GM18499 (cell line): ENCODE data around the gene ATP2B2.

ENCODE experiments used
- ATAC-seq: cut with Tn5 transposase; IDR thresholded peaks from one replicate; pipeline ENCODE4 v1.9.1; 2021; ENCODE audit warnings: moderate number of reproducible peaks; ENCODE audit not compliant: insufficient read depth, unreplicated experiment

Gene ATP2B2

DNA sequence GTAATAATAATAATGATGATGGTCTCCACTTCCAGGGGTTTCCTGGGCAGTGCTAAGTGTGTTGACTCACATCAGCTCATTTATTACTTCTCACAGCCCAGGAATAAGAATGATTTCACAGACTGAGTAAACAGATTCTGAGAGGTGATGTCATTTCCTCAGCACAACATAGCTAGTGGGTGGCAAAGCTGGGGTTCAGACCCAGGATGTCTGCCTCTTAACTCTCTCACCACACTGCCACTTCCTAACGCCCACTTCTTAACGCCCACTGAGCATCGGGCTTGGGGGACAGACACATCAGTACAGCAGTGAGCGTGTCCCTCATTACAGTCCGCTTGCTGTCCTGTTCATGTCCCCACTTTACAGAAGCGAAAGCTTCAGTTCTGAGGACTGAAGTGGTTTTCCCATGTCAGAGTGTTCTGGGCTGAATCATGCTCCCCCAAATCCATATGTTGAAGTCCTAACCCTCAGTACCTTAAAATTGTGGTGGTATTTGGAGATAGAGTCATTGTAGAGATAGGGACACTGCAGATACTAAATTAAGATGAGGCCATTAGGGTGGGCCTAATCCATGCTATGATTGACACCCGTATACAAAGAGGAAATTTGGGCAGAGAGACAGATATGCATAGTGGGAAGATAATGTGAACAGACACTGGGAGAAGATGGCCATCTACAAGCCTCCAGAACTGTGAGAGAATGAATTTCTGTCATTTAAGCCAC is 68.0 kb downstream of the ATP2B2 start:
- ATAC-seq = no peak

DNA sequence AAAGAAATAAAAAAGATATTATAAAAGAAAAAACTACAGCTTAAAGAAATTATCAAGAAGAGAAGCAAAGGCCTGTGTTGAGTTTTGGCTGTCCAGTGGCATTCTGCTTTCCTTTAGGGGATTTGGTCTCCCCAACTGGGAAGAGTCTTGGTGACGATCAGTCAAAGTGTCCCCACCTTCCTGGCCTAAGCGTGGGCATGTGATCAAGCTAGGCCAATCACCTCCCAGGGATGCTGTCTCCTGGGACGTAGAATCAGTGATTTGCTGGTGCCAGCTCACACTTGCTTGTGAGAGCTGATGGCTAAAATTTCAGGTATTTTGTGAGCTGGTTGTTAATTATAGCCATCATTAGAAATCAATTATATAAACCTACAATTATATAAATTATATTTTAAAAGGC is 69.5 kb downstream of the ATP2B2 start:
- ATAC-seq = no peak

DNA sequence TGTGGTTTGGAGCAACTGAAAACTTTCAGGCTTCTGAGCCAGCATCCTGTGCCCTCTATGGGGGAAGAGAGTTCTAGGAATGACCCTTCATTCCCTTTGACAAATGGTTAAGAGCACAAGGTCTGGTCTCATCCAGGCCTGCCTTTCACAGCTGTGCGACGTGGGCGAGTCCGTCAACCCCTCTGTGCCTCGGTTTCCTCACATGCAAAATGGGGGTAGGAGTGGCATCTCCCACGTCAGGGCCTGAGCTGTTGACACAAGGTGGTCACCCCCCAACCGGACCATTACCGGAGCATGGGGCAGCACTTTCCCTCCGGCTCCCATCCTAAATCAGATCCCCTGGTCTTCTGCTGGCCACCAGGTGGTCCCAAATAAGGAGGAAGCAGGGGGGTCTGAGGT is 70.4 kb downstream of the ATP2B2 start:
- no peak for ATAC-seq

DNA sequence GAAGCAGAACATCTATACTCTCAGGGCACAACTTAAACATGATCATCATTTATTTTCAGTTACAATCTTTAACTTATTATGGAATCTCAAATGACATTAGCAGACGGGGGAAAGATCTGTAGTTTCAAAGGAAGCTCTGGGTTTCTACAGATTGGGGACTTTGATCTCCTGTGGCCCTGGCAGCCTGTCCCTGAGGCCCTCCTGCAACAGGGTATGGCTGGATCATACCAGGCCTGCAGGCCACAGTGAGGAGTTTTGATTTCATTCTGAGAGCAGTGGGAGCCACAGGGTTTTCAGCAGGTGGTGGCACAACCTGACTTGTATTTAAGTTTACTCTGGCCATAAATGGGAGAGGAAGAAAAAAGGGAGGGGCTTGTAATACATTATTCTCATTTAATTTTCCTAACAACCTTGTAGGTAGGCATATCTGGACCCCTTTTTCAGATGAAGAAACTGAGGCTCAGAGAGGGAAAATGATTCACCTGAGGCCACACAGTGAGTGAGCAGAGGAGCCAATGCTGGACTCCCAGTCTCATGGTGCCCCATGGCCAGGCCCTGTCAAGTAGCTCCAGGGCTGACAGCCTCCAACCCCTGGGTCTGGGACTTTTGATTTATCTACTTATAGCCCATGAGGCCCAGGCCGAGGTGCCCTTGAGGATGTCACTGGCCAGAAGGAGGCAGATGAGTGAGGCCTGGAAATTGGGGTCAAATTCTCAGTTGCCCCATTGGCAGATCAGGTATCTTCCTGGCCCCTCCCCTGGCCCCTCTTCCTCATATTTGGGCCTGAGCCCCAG is 71.0 kb downstream of the ATP2B2 start:
- ATAC-seq = no peak

DNA sequence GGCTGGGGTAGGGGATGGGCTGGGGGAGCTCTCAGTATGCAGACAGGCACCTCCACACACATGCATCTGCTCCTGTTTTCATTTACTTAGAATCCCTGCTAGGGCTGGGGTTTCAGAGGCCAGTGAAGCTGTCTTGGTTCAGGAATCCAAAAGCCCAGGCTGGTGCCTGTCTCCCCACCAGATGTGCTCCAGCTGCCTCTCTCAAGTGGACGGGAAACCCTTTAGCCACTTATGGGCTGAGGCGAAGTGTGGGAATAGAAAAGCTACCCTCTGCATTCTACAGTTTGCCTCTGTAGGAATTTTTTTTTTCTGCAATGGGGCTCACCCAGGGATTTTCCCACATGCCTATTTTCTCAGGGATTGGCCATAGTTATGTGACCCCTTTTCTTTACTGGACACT is 72.5 kb downstream of the ATP2B2 start:
- no peak for ATAC-seq

DNA sequence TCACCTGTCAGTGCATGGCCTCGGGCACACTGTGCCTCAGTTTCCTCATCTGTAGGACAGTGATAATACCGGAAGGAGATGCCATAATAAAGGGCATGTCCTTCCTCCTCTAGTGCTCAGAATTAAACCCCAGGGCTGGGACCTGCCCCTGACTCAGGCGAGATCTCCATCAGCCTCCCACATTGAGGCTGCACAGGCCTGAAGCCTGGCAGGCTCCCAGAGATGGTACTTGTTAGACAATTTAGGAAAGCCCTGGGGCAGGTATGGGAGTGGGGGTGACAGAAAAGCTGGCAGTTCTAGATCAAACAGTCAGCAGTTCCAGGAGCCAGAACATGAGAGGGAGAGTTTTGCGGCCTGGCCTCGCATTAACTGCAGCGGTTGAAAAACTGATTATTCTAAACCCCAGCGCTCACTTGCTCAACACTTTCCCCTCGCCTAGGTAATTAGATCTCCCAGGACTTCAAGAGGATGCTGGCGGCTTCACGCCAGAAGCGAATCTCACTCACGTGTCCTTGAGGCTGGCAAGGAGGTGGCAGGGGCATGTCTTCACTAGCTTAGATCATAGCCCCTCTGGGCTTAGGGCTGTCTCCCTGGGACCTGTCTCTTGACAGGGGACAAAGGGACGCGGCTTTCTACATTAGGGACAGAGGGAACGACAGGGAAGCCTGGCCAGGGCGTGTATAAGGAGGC is 73.1 kb downstream of the ATP2B2 start:
- ATAC-seq = no peak

DNA sequence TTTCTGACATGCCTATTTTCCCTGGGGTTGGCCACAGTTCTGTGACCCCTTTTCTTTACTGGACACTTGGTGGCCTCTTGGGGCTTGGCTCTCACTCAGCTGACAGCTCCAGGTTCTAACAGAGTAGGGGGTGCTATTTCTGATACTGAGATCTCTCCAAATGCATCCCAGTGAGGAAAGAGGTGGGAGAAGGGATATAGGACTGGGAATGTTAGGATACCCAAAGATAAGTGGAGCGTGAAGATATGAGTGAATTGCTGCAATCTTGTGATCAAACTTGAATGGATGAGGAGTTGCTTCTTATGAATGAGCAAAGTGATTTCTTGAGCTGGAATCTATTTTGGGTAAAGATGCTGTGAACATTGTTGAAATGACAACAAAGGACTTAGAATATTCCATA is 74.6 kb downstream of the ATP2B2 start:
- no peak for ATAC-seq

DNA sequence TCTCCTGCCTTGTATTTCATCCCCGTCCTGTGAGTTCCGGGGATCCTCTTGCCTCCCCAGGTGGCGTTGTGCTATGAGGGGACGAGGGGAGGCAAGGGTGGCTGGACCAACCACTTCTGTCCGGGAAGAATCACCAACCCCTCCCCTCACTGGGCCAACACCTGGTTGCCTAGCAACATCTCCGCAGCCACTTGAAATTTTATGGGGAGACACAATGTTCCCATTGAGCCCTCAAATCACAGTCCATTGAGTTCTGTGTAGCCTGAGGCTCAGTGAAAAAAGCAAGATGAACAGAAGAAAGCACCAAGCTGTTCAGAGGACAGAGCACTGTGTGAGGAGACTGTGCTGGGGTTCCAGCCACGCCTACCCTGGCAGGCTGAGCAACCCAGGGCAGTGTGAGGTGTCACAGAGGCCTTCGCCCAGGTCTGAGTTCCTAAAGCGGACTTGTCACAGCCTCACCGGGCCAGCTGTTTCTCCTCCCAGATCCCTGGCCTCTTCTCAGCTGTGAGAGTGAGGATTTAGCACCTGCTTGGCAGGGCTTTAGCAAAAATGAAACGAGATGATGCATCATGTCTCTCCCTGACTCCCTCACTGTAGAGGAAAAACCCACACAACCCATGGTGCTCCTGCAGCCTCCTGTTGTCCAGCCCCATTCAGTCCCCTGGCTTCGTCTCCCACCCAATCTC is 76.8 kb downstream of the ATP2B2 start:
- ATAC-seq = no peak

DNA sequence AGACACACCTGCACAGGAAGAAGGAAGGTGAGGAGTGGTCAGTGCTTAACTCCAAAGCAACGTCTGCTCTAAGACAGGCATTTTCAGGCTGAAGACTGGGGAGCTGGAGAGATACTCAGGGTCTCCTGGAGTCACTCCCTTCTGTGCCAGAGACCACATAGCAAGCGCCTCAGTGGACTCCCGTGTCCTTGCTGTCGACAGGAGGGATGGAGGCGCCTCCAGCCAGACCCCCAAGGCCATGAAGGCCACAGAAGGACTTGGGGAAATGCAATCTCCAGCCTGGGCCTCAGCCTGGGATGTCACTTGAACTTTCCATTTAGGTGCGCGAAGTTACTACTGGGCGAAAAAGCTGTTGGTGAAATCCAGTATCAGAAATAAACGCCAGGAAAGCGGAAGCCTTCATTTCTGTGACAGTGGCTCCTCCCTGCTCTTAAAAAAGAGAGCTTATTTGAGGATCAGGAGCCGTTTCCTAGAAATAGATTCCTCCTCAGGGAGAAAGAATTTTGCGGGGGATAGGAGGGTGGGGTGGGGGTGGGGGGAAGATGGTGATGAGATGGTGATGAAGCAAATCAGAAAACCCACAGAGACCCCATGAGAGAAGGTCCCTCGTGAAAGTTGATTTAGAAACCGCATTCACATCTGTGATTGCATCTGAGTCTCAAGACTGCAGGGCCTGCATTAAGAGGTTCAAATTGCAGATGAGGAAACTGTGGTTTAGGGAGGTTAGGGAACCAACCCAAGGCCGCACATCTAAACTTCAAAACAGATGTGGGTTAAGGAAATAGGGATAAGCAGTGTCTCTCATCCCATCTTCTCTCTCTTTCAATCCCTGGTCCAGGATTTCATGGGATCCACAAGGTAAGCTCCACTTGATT is 78.8 kb downstream of the ATP2B2 start:
- no peak for ATAC-seq

DNA sequence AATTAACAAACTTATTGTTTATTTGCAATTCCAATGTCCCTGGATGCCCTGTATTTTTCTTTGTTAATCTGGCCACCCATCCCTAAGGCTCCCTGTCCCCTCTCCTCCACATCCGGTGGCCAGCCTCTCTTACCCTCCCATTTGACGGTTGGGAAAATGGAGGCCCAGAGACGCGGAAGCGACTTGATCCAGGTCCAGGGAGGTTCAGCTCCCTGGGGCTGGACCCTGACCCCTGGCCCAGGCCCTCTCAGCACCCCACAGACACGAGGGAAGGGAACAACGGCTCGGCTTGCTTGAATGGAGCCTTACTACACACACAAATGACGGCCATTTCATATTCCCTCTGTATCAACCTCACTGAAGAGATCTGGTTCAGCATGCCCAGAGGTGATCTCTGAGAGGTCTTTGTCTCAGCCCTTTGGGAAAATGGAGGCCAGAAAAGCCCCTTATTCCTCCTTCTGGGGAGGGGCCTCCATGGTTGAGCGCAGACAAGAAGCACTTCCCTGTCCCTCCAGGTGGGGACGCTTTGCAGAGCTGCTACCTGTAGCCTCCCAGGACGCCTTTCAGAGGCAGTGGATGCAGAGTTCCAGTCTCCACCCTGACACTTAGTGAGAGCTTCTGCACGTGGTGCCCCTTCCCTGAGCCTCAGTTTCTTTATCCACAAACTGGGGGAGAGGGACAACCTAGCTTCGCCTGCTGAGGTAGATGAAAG is 82.1 kb downstream of the ATP2B2 start:
- ATAC-seq = no peak

DNA sequence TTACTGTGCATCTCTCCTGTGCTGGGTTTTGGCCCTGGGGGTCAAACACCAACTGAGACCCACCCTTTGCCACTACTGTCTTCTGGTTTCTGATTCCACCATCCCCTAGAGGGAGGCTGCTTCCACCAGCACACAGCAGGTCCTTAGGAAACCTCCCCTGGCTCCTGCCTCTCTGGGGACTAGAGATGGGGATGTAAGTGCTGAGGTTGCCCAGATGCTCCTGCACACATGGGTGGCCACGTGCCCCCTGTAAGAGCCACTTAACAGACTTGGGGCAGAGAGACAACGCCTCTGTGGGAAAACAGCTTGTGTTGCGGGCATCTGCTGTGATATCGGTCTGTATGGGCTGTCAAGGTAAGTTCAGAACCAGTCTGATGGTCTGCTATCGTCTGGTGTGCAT is 83.4 kb downstream of the ATP2B2 start:
- ATAC-seq = no peak

DNA sequence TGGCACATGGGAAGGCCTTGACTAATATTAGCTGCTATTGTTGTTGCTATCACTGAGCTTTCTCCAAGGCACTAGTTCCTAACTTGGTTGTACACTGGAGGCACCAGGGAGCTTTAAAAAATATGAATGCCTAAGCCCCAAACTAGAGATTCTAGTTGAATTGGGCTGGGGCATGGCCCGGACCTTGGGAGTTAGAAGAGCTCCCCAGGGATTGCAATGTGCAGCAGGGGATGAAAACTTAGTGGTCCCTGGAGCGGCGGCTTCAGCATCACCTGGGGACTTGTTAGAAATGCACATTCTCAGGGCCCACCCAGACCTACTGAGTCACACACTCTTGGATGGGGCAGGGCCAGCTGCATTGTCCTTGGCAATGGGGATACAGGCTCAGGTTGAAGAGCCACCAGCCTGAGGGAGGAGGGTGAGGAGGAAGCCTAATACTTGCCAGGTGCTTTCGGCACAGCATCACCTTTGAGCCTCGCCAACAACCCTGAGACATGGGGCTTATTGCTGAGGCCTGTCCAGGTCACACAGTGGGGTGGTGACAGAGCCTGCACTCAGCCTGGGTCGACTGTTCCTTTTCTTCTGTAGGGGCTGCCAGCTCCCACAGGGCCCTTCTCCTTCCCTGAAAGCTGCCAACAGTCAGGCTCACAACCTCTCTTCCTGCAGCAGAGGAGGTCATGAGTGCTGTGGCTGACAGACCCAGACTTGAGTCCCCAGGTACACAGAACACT is 84.5 kb downstream of the ATP2B2 start:
- ATAC-seq = no peak

DNA sequence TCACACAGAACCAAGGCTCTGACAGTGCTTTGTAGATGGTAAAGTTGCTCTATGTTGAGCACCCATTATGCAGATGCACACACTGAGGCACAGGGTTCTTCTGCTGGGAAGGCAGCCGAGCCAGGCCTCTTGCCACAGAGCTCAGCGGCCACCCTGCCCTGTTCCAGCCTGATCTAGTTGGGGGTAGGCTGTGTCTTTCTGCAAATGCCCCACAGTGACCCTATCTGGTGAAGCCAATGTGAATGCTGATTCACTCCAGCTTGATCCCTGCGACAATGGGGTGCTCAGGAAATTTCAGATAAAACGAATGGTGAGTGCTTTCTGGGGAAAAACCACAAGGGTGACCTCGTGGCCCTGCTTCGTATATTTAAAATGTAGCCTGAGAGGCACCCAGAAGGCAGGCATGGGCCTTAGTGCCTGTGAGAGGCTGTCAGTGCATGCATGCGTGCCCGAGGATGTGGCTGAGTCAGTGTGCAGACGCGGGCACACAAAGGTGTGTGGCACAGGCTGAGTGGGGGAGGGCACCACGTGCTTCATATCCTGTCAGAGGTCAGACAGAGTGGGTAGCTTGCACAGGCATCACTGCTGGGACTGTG is 85.7 kb downstream of the ATP2B2 start:
- no peak for ATAC-seq

DNA sequence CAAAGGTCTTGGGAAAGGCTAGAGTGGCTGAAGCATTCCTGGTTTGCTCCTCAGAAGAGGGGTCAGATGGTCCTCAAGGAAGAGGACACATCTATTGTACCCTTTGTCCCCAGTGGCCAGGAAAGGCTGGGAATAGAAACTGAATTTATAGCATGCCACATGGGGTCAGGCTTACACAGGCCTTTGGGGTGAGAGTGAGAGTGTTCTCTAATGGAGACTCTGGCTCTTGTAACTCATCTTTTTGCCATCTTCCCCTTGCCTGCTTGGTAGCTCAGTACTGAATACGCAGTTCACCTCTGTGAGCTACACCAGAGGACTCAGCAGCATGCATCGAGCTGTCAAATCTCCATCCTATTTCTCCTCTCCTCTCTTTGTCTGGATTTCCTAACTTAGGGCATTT is 87.5 kb downstream of the ATP2B2 start:
- ATAC-seq = no peak

DNA sequence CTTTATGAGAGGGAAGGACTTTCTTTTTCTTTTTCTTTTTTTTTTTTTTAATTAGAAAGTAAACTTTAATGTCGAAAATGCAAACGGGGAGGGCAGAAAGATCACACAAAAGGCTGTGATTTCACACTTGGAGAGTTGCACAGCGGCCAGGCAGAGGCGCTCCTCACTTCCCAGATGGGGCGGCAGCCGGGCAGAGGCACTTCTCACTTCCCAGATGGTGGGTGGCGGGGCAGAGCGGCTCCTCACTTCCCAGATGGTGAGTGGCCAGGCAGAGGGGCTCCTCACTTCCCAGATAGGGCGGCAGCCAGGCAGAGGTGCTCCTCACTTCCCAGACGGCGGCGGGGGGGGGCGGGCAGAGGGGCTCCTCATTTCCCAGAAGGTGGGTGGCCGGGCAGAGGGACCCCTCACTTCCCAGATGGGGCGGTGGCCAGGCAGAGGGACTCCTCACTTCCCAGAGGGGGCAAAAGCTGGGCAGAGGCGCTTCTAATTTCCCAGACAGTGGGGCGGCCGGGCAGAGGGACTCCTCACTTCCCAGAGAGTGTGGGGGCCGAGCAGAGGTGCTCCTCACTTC is 88.6 kb downstream of the ATP2B2 start:
- no peak for ATAC-seq

DNA sequence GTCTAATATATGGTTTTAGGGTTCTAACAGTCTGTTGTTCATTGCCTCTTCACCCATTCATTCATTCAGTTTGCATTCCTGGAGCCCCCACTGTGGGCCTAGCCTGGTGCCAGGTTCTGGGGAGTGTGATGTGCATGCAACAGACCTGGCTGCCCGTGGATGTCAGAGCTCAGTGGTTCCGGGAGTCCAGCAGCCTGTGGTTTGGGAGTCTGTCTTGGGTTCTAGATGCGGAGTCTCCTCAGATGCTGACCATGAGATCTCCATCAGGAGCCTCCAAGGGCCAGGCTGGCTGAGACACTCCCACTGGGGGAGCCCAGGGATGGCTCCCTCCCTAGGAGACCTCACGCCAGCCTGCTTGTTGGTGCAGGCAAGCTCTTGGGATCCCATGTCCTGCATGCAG is 92.3 kb downstream of the ATP2B2 start:
- ATAC-seq = no peak

DNA sequence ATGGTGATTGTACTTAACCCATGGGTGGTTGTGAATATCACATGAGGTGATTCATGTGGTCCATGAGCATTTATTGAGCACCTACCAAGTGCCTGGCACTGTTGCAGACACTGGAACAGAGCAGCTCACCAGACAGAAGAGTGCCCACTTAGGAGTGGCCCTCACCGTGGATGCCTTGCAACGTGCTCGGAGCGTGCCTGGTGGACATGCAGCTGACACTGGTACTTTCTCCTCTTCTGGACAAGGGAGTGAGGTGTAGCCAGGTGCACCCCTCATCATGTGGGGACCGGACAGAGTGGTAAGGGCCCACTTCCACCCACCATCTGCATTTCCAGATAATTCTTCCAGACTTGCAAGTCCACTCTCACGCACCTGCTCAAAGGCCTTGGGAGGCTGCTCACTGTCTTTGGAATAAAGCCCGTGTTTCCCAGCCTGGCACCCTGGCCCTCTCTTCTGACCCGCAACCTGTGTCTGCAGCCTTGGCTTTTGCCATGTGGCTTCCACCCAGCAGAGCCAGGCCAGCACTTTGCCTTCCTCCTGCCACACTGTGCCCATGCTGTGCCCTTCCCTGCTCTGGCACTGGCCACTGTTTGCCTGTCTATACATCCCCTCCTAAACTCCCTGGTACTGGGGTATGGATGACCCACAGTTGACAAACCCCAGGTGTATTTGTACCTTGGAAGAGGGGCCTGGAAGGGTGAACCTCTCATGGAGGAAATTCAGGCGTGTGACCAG is 93.6 kb downstream of the ATP2B2 start:
- no peak for ATAC-seq
